Measurements from ENCODE around the gene MAPK11. TPM values are rescaled to one million over a fixed set of nuclear protein-coding genes. Genes with fewer than 3 reads are reported as not detected.
A peak's percentile ranks its signal among the peaks of the same experiment; 100 is the strongest.

Gene MAPK11
- total RNA-seq, 1 experiment from 2014 or later, result 6.4 TPM

DNA sequence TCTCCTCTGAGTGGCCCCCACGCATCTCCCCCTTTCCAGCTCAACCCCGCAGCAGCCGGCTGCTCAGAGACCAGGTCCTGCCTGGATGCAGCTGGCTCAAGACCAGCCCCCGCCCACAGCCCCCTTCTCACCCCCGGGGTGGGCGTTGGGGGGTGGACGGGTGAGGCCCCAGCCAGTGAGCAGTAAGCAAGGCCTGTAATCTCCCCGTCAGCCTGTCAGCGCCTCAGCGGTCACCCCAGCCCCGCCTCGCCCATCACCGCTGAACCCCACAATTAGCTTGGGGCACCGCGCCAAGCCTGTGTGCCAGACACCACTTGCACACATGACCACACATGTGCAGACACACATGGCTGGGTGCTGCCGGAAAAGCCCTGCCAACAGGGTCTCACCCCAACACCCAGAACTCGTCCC is 31.4 kb upstream of the MAPK11 start:
- no peaks in the 10 kb centered on the region for H3K79me2 ChIP-seq (ENCODE audit: low read length)
- H3K9me2 ChIP-seq (replicated peaks; ENCODE audit: insufficient read depth, low read length), result no peaks in the 10 kb centered on the region
- H3K27me3 ChIP-seq (ENCODE audit: low read length), result no peaks in the 10 kb centered on the region
- peaks cover 50% of the 10 kb centered on the region for H3K4me1 ChIP-seq (ENCODE audit: low read length)
- no peak overlapping the region for H3K4me3 ChIP-seq (ENCODE audit: low read length)
- no peak overlapping the region for H3K9ac ChIP-seq (ENCODE audit: low read length)
- no peak overlapping the region for H3K27ac ChIP-seq (ENCODE audit: low read length)
- H3K4me2 ChIP-seq (ENCODE audit: low read depth, low read length, poor library complexity, severe bottlenecking), result peak overlapping the region; percentile 13
- H2AFZ ChIP-seq (ENCODE audit: low read length), result no peak overlapping the region
- peaks cover 22% of the 10 kb centered on the region; the same call in 1 of the 2 replicates for H4K20me1 ChIP-seq (ENCODE audit: insufficient read depth, low read depth, low read length)
- peak; percentile 57 for DNase-seq
- no peaks in the 10 kb centered on the region for H3K9me3 ChIP-seq (ENCODE audit: low read length)
- no peaks in the 10 kb centered on the region for H3K36me3 ChIP-seq (ENCODE audit: insufficient read depth, low read length)

GRCh38 chr22:50300620-50301257 is 30.6 kb upstream of the MAPK11 start:
- Histone ChIP-seq H3K36me3 (ENCODE audit: insufficient read depth, low read length) (no peaks in the 10 kb centered on the region), H3K27ac (ENCODE audit: low read length) (no peak overlapping the region), H3K4me1 (ENCODE audit: low read length) (peaks cover 45% of the 10 kb centered on the region), H3K9me3 (ENCODE audit: low read length) (no peaks in the 10 kb centered on the region), H3K4me3 (ENCODE audit: low read length) (no peak overlapping the region), H2AFZ (ENCODE audit: low read length) (no peak overlapping the region), H3K9ac (ENCODE audit: low read length) (no peak overlapping the region), H3K27me3 (ENCODE audit: low read length) (no peaks in the 10 kb centered on the region), H3K4me2 (ENCODE audit: low read depth, low read length, poor library complexity, severe bottlenecking) (no peak overlapping the region), H3K9me2 (replicated peaks; ENCODE audit: insufficient read depth, low read length) (no peaks in the 10 kb centered on the region), H4K20me1 (ENCODE audit: insufficient read depth, low read depth, low read length) (peaks cover 22% of the 10 kb centered on the region; the same call in 1 of the 2 replicates), H3K79me2 (ENCODE audit: low read length) (no peaks in the 10 kb centered on the region)
- DNase-seq, result no peak

DNA sequence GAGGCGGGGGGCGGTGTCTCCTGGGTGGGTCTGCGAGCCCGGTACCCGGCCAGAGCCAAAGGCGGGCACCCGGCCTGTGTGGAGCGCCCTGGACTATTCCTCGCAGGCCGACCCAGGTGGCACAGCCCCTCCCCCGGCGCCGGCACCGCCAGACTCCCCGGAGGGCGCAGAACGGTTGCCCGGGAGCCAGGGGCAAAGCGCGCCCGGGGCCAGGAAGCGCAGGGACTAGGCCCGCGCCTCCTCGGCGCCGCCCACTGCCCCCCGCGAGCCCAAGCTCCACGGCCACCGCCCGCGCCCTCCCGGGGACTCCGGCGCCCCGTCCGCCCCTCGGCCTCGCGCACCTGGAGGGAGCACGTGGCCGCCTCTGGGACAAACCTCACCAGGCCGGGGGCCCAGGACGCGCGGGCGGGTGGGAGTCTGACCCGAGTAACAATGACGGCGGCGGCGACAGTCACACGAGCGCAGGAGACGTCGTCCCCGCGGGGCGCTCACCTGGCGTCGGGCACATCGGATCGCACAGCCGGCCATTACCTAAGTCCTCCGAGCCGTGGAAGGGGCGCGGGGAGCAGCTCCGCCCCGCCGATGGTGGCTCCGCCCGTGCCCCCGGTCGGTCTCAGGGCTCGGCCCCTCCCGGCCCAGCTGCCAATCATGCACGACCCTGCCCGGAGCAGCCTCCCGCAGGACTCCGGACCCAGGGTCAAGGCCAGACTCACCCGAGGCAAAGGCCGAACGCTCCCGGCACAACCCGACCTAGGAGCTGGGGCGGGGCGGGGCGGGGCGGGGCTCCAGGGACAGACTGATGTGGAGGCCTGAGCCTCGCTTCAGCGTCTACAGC is 29.8 kb upstream of the MAPK11 start:
- H3K9ac ChIP-seq (ENCODE audit: low read length), result no peak overlapping the region
- H3K36me3 ChIP-seq (ENCODE audit: insufficient read depth, low read length), result no peaks in the 10 kb centered on the region
- no peak overlapping the region for H2AFZ ChIP-seq (ENCODE audit: low read length)
- H3K4me2 ChIP-seq (ENCODE audit: low read depth, low read length, poor library complexity, severe bottlenecking), result no peak overlapping the region
- no peak overlapping the region for H3K27ac ChIP-seq (ENCODE audit: low read length)
- DNase-seq, result no peak
- H3K9me2 ChIP-seq (replicated peaks; ENCODE audit: insufficient read depth, low read length), result no peaks in the 10 kb centered on the region
- H3K4me1 ChIP-seq (ENCODE audit: low read length), result peaks cover 37% of the 10 kb centered on the region
- no peaks in the 10 kb centered on the region for H3K27me3 ChIP-seq (ENCODE audit: low read length)
- no peaks in the 10 kb centered on the region for H3K79me2 ChIP-seq (ENCODE audit: low read length)
- H3K4me3 ChIP-seq (ENCODE audit: low read length), result no peak overlapping the region
- no peaks in the 10 kb centered on the region for H3K9me3 ChIP-seq (ENCODE audit: low read length)
- H4K20me1 ChIP-seq (ENCODE audit: insufficient read depth, low read depth, low read length), result peaks cover 16% of the 10 kb centered on the region; the same call in 1 of the 2 replicates

- DNase-seq, result no peak
- no peaks in the 10 kb centered on the region for H3K9me3 ChIP-seq (ENCODE audit: low read length)
- peaks cover 32% of the 10 kb centered on the region for H3K4me1 ChIP-seq (ENCODE audit: low read length)
- no peaks in the 10 kb centered on the region for H3K79me2 ChIP-seq (ENCODE audit: low read length)
- peaks cover 23% of the 10 kb centered on the region; the same call in 1 of the 2 replicates for H4K20me1 ChIP-seq (ENCODE audit: insufficient read depth, low read depth, low read length)
- no peak overlapping the region for H2AFZ ChIP-seq (ENCODE audit: low read length)
- H3K9ac ChIP-seq (ENCODE audit: low read length), result no peak overlapping the region
- no peaks in the 10 kb centered on the region for H3K27me3 ChIP-seq (ENCODE audit: low read length)
- no peak overlapping the region for H3K4me2 ChIP-seq (ENCODE audit: low read depth, low read length, poor library complexity, severe bottlenecking)
- H3K4me3 ChIP-seq (ENCODE audit: low read length), result no peak overlapping the region
- H3K27ac ChIP-seq (ENCODE audit: low read length), result no peak overlapping the region
- no peaks in the 10 kb centered on the region for H3K9me2 ChIP-seq (replicated peaks; ENCODE audit: insufficient read depth, low read length)
- H3K36me3 ChIP-seq (ENCODE audit: insufficient read depth, low read length), result no peaks in the 10 kb centered on the region
Measured at GRCh38 chr22:50298937-50299784, 29.0 kb upstream of the MAPK11 start.

GRCh38 chr22:50298266-50298637 is 28.1 kb upstream of the MAPK11 start:
- H3K79me2 ChIP-seq (ENCODE audit: low read length), result no peaks in the 10 kb centered on the region
- no peak overlapping the region for H3K4me2 ChIP-seq (ENCODE audit: low read depth, low read length, poor library complexity, severe bottlenecking)
- no peaks in the 10 kb centered on the region for H3K9me2 ChIP-seq (replicated peaks; ENCODE audit: insufficient read depth, low read length)
- H3K9me3 ChIP-seq (ENCODE audit: low read length), result no peaks in the 10 kb centered on the region
- DNase-seq, result no peak
- H3K4me1 ChIP-seq (ENCODE audit: low read length), result peaks cover 32% of the 10 kb centered on the region
- peaks cover 25% of the 10 kb centered on the region; the same call in 1 of the 2 replicates for H4K20me1 ChIP-seq (ENCODE audit: insufficient read depth, low read depth, low read length)
- H2AFZ ChIP-seq (ENCODE audit: low read length), result no peak overlapping the region
- H3K27ac ChIP-seq (ENCODE audit: low read length), result no peak overlapping the region
- H3K27me3 ChIP-seq (ENCODE audit: low read length), result no peaks in the 10 kb centered on the region
- no peak overlapping the region for H3K9ac ChIP-seq (ENCODE audit: low read length)
- no peak overlapping the region for H3K4me3 ChIP-seq (ENCODE audit: low read length)
- no peaks in the 10 kb centered on the region for H3K36me3 ChIP-seq (ENCODE audit: insufficient read depth, low read length)

DNA sequence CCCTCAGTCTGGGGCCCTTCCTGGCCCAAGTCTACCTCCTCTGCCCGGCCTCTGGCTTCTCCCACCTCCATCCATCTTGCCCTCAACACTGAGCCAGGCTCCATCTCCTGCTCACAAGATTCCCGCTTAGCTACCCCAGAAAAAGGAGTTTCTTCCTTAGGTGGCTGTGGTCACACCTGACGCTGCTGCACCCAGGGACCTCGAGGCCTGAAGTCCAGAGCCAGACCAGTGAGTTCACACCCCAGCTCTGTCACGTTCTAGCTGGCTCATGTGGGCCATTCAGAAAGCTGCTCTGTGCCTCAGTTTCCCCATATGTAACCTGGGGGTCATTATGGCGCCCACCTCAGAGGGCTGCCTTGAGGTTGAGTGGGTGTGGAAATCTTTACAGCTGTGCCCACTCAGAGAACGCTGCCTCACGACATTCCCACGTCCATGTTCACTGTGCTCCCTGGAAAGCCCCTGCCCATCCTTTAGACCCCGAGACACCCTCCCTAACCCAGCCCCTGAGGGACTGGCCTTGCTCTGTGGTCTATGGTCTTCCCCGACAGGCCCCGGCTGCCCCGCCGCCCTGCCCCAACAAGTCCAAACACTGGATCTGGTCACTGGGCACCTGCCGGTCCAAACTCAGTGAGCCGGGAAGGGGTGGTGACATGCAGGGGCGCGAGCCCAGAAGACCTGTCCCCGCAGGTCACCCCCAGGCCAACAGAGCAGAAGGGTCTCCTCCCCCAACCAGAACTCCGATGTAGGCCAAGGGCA is 27.5 kb upstream of the MAPK11 start:
- Histone ChIP-seq H3K36me3 (ENCODE audit: insufficient read depth, low read length) (no peaks in the 10 kb centered on the region), H3K27ac (ENCODE audit: low read length) (no peak overlapping the region), H4K20me1 (ENCODE audit: insufficient read depth, low read depth, low read length) (peaks cover 19% of the 10 kb centered on the region; the same call in 1 of the 2 replicates), H2AFZ (ENCODE audit: low read length) (no peak overlapping the region), H3K9ac (ENCODE audit: low read length) (no peak overlapping the region), H3K9me2 (replicated peaks; ENCODE audit: insufficient read depth, low read length) (no peaks in the 10 kb centered on the region), H3K4me2 (ENCODE audit: low read depth, low read length, poor library complexity, severe bottlenecking) (no peak overlapping the region), H3K79me2 (ENCODE audit: low read length) (no peaks in the 10 kb centered on the region), H3K9me3 (ENCODE audit: low read length) (no peaks in the 10 kb centered on the region), H3K4me1 (ENCODE audit: low read length) (peaks cover 34% of the 10 kb centered on the region), H3K4me3 (ENCODE audit: low read length) (no peak overlapping the region), H3K27me3 (ENCODE audit: low read length) (no peaks in the 10 kb centered on the region)
- no peak for DNase-seq

GRCh38 chr22:50296658-50297490 is 26.7 kb upstream of the MAPK11 start:
- Histone ChIP-seq H3K79me2 (ENCODE audit: low read length) (no peaks in the 10 kb centered on the region), H3K27ac (ENCODE audit: low read length) (no peak overlapping the region), H3K4me1 (ENCODE audit: low read length) (peaks cover 37% of the 10 kb centered on the region), H3K27me3 (ENCODE audit: low read length) (no peaks in the 10 kb centered on the region), H4K20me1 (ENCODE audit: insufficient read depth, low read depth, low read length) (peaks cover 16% of the 10 kb centered on the region; the same call in 1 of the 2 replicates), H3K4me2 (ENCODE audit: low read depth, low read length, poor library complexity, severe bottlenecking) (no peak overlapping the region), H2AFZ (ENCODE audit: low read length) (no peak overlapping the region), H3K36me3 (ENCODE audit: insufficient read depth, low read length) (no peaks in the 10 kb centered on the region), H3K9me3 (ENCODE audit: low read length) (no peaks in the 10 kb centered on the region), H3K4me3 (ENCODE audit: low read length) (no peak overlapping the region), H3K9me2 (replicated peaks; ENCODE audit: insufficient read depth, low read length) (no peaks in the 10 kb centered on the region), H3K9ac (ENCODE audit: low read length) (no peak overlapping the region)
- no peak for DNase-seq

All from Karpas-422 (cell line).